NK-92 (cell line): ENCODE data around the gene NMS.

ENCODE experiments used
- DNase-seq: peaks from one replicate; lab custom pipeline; 2025; ENCODE audit not compliant: unreplicated experiment; lab: John Stamatoyannopoulos, UW

NMS gene

GRCh38 chr2:100484390-100484789 lies 14.1 kb downstream of the NMS start:
- no peak for DNase-seq

GRCh38 chr2:100485396-100485795 lies 15.1 kb downstream of the NMS start:
- no peak for DNase-seq

- no peak for DNase-seq
Measured at GRCh38 chr2:100494712-100495111, 24.4 kb downstream of the NMS start.

GRCh38 chr2:100502782-100503181 lies 32.5 kb downstream of the NMS start:
- no peak for DNase-seq

- DNase-seq = no peak
Measured at GRCh38 chr2:100504542-100504941, 34.3 kb downstream of the NMS start.

GRCh38 chr2:100509066-100509465 lies 38.8 kb downstream of the NMS start:
- no peak for DNase-seq

GRCh38 chr2:100513650-100514049 lies 43.4 kb downstream of the NMS start:
- no peak for DNase-seq

GRCh38 chr2:100517556-100517955 lies 47.3 kb downstream of the NMS start:
- DNase-seq = no peak

- no peak for DNase-seq
Measured at GRCh38 chr2:100518801-100519200, 48.5 kb downstream of the NMS start.

GRCh38 chr2:100520224-100520623 lies 49.9 kb downstream of the NMS start:
- no peak for DNase-seq

- DNase-seq = no peak
Measured at GRCh38 chr2:100522430-100522829, 52.1 kb downstream of the NMS start.

- no peak for DNase-seq
Measured at GRCh38 chr2:100524331-100524730, 54.0 kb downstream of the NMS start.

- DNase-seq = no peak
Measured at GRCh38 chr2:100526868-100527267, 56.6 kb downstream of the NMS start.

GRCh38 chr2:100527440-100528015 lies 57.2 kb downstream of the NMS start:
- DNase-seq = no peak

GRCh38 chr2:100529176-100529575 lies 58.9 kb downstream of the NMS start:
- no peak for DNase-seq

- DNase-seq = no peak
Measured at GRCh38 chr2:100529900-100530299, 59.6 kb downstream of the NMS start.
